ENCODE results near the gene HOXA7.

The HOXA7 gene

GRCh38 chr7:27188386-27189294 is 32.2 kb upstream of the HOXA7 start:
- peak overlapping the region; percentile 3; the same call in 1 of the 2 replicates for H3K4me3 ChIP-seq (ENCODE audit: low read length)
- TF ChIP-seq ZNF274 (IDR thresholded peaks at IDR 0.05; ENCODE audit: low read depth, low read length): no peak

GRCh38 chr7:27187475-27188385 is 31.3 kb upstream of the HOXA7 start:
- H3K4me3 ChIP-seq (ENCODE audit: low read length): no peak overlapping the region
- TF ChIP-seq ZNF274 (IDR thresholded peaks at IDR 0.05; ENCODE audit: low read depth, low read length): no peak

GRCh38 chr7:27186668-27187474 is 30.4 kb upstream of the HOXA7 start:
- no peak overlapping the region for H3K4me3 ChIP-seq (ENCODE audit: low read length)
- no peak for TF ChIP-seq ZNF274 (IDR thresholded peaks at IDR 0.05; ENCODE audit: low read depth, low read length)

GRCh38 chr7:27185854-27186667 is 29.6 kb upstream of the HOXA7 start:
- H3K4me3 ChIP-seq (ENCODE audit: low read length): no peak overlapping the region
- no peak for TF ChIP-seq ZNF274 (IDR thresholded peaks at IDR 0.05; ENCODE audit: low read depth, low read length)

- peak within 1 kb of the TSS; percentile 12 for H3K4me3 ChIP-seq (ENCODE audit: low read length)
- no peak for TF ChIP-seq ZNF274 (IDR thresholded peaks at IDR 0.05; ENCODE audit: low read depth, low read length)
Measured at GRCh38 chr7:27185013-27185853, 28.8 kb upstream of the HOXA7 start, which contains the start of gene HOXA11. Gene HOXA11 (minus strand): TSS chr7:27185232. CDS start chr7:27185144, 88 bp downstream.

- TF ChIP-seq ZNF274 (IDR thresholded peaks at IDR 0.05; ENCODE audit: low read depth, low read length): no peak
- H3K4me3 ChIP-seq (ENCODE audit: low read length): peak overlapping the region; percentile 12
Measured at GRCh38 chr7:27184337-27185012, 28.0 kb upstream of the HOXA7 start.

GRCh38 chr7:27183682-27184336 is 27.3 kb upstream of the HOXA7 start:
- TF ChIP-seq ZNF274 (IDR thresholded peaks at IDR 0.05; ENCODE audit: low read depth, low read length): no peak
- H3K4me3 ChIP-seq (ENCODE audit: low read length): peak overlapping the region; percentile 12

GRCh38 chr7:27182861-27183681 is 26.6 kb upstream of the HOXA7 start:
- no peak for TF ChIP-seq ZNF274 (IDR thresholded peaks at IDR 0.05; ENCODE audit: low read depth, low read length)
- peak overlapping the region; percentile 12; the same call in 1 of the 2 replicates for H3K4me3 ChIP-seq (ENCODE audit: low read length)

- no peak overlapping the region for H3K4me3 ChIP-seq (ENCODE audit: low read length)
- no peak for TF ChIP-seq ZNF274 (IDR thresholded peaks at IDR 0.05; ENCODE audit: low read depth, low read length)
Measured at GRCh38 chr7:27182285-27182841, 25.9 kb upstream of the HOXA7 start.

GRCh38 chr7:27181795-27182275 is 25.4 kb upstream of the HOXA7 start:
- TF ChIP-seq ZNF274 (IDR thresholded peaks at IDR 0.05; ENCODE audit: low read depth, low read length): no peak
- H3K4me3 ChIP-seq (ENCODE audit: low read length): no peak overlapping the region
